WTC11 (cell line): ENCODE measurements around the gene PRKCE.

Source experiments
- AFF4 ChIP-seq: sonication (generic); formaldehyde crosslinking; IDR thresholded peaks from 2 replicates; pipeline ENCODE4 v1.8.1; 2023; ENCODE audit warnings: mild to moderate bottlenecking, missing genetic modification reagents, borderline replicate concordance
- ATF1 ChIP-seq: sonication (generic); formaldehyde crosslinking; IDR thresholded peaks from 2 replicates; pipeline ENCODE4 v1.8.1; 2023; ENCODE audit warnings: mild to moderate bottlenecking, moderate library complexity, missing genetic modification reagents
- E2F1 ChIP-seq: sonication (generic); formaldehyde crosslinking; IDR thresholded peaks from 2 replicates; pipeline ENCODE4 v1.8.0; 2022; ENCODE audit warnings: mild to moderate bottlenecking, missing genetic modification reagents
- ELF4 ChIP-seq: sonication (generic); formaldehyde crosslinking; IDR thresholded peaks from 2 replicates; pipeline ENCODE4 v1.8.1; 2022; ENCODE audit warnings: low read depth, mild to moderate bottlenecking, moderate library complexity, missing genetic modification reagents
- FOXJ3 ChIP-seq: sonication (generic); formaldehyde crosslinking; IDR thresholded peaks from 2 replicates; pipeline ENCODE4 v1.9.0; 2021; ENCODE audit warnings: missing genetic modification reagents, mild to moderate bottlenecking, borderline replicate concordance
- MAX ChIP-seq: sonication (generic); formaldehyde crosslinking; IDR thresholded peaks from 2 replicates; pipeline ENCODE4 v1.8.0; 2022; ENCODE audit warnings: mild to moderate bottlenecking, missing genetic modification reagents
- NFYB ChIP-seq: sonication (generic); formaldehyde crosslinking; conservative IDR thresholded peaks from 2 replicates; pipeline ENCODE4 v1.8.0; 2022; ENCODE audit warnings: low read depth, missing genetic modification reagents
- USF2 ChIP-seq: sonication (generic); formaldehyde crosslinking; IDR thresholded peaks from 2 replicates; pipeline ENCODE4 v1.8.1; 2023; ENCODE audit warnings: mild to moderate bottlenecking, missing genetic modification reagents, moderate library complexity
- ZBTB21 ChIP-seq: sonication (generic); formaldehyde crosslinking; IDR thresholded peaks from 2 replicates; pipeline ENCODE4 v1.8.1; 2023; ENCODE audit warnings: mild to moderate bottlenecking, missing genetic modification reagents, borderline replicate concordance
- ZNF232 ChIP-seq: sonication (generic); formaldehyde crosslinking; IDR thresholded peaks from 2 replicates; pipeline ENCODE4 v1.8.0; 2022; ENCODE audit warnings: mild to moderate bottlenecking, missing genetic modification reagents
- ZNF416 ChIP-seq: fragments of 250-450 bp; sonication (Bioruptor Pico); IDR thresholded peaks from 2 replicates; pipeline ENCODE4 v1.9.0; 2021; ENCODE audit warnings: mild to moderate bottlenecking, inconsistent platforms
- TF ChIP-seq, protein P1 (sequence below): fragments of 200-600 bp; IDR thresholded peaks from 2 replicates; pipeline ENCODE4 v1.8.0; 2022; ENCODE audit warnings: antibody characterized with exemption
- TF ChIP-seq, protein P2 (sequence below): sonication (generic); formaldehyde crosslinking; IDR thresholded peaks from 2 replicates; pipeline ENCODE4 v1.8.1; 2023; ENCODE audit warnings: mild to moderate bottlenecking, missing genetic modification reagents

GRCh38 chr2:45852450-45853150, 201.1 kb downstream of the PRKCE start:
- TF ChIP-seq, protein P1, sequence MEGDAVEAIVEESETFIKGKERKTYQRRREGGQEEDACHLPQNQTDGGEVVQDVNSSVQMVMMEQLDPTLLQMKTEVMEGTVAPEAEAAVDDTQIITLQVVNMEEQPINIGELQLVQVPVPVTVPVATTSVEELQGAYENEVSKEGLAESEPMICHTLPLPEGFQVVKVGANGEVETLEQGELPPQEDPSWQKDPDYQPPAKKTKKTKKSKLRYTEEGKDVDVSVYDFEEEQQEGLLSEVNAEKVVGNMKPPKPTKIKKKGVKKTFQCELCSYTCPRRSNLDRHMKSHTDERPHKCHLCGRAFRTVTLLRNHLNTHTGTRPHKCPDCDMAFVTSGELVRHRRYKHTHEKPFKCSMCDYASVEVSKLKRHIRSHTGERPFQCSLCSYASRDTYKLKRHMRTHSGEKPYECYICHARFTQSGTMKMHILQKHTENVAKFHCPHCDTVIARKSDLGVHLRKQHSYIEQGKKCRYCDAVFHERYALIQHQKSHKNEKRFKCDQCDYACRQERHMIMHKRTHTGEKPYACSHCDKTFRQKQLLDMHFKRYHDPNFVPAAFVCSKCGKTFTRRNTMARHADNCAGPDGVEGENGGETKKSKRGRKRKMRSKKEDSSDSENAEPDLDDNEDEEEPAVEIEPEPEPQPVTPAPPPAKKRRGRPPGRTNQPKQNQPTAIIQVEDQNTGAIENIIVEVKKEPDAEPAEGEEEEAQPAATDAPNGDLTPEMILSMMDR = no peak
- no peak for TF ChIP-seq ZNF416 (CRISPR knock-in tag)
- no peak for TF ChIP-seq ATF1 (CRISPR knock-in tag)
- no peak for TF ChIP-seq MAX (CRISPR knock-in tag)
- no peak for TF ChIP-seq ELF4 (CRISPR knock-in tag)
- TF ChIP-seq NFYB (CRISPR knock-in tag) = no peak
- TF ChIP-seq, protein P2, sequence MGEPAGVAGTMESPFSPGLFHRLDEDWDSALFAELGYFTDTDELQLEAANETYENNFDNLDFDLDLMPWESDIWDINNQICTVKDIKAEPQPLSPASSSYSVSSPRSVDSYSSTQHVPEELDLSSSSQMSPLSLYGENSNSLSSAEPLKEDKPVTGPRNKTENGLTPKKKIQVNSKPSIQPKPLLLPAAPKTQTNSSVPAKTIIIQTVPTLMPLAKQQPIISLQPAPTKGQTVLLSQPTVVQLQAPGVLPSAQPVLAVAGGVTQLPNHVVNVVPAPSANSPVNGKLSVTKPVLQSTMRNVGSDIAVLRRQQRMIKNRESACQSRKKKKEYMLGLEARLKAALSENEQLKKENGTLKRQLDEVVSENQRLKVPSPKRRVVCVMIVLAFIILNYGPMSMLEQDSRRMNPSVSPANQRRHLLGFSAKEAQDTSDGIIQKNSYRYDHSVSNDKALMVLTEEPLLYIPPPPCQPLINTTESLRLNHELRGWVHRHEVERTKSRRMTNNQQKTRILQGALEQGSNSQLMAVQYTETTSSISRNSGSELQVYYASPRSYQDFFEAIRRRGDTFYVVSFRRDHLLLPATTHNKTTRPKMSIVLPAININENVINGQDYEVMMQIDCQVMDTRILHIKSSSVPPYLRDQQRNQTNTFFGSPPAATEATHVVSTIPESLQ (CRISPR knock-in tag) = no peak
- no peak for TF ChIP-seq ZBTB21
- TF ChIP-seq FOXJ3 (CRISPR knock-in tag) = no peak
- no peak for TF ChIP-seq E2F1 (CRISPR knock-in tag)
- TF ChIP-seq AFF4 = no peak
- TF ChIP-seq ZNF232 (CRISPR knock-in tag) = no peak
- no peak for TF ChIP-seq USF2
